OCI-LY1 (cell line): Measurements from ENCODE around the gene FCN3.

Source experiments
- H2AFZ ChIP-seq: fragments of 200-600 bp; sonication (generic), shearing (Covaris generic); 2 replicates; pipeline ENCODE4 v1.6.0; 2014; ENCODE audit warnings: antibody characterized with exemption, mild to moderate bottlenecking, low read length
- H3F3A ChIP-seq: fragments of 200-600 bp; sonication (generic), shearing (Covaris generic); 2 replicates; pipeline ENCODE4 v1.6.0; 2014; ENCODE audit warnings: mild to moderate bottlenecking, antibody characterized with exemption, low read length, moderate library complexity; ENCODE audit not compliant: insufficient read depth
- H3K27ac ChIP-seq: fragments of 200-600 bp; sonication (generic); 2 replicates; pipeline ENCODE4 v1.5.1; 2014; ENCODE audit warnings: low read length, mixed run types, mild to moderate bottlenecking, low read depth; ENCODE audit not compliant: poor library complexity, severe bottlenecking
- H3K27me3 ChIP-seq: fragments of 200-600 bp; sonication (generic); 2 replicates; pipeline ENCODE4 v1.6.0; 2014; ENCODE audit warnings: antibody characterized with exemption, mild to moderate bottlenecking, low read length, moderate library complexity; ENCODE audit not compliant: insufficient read depth
- H3K36me3 ChIP-seq: fragments of 200-600 bp; sonication (generic); 2 replicates; pipeline ENCODE4 v1.6.1; 2014; ENCODE audit warnings: mild to moderate bottlenecking, antibody characterized with exemption, low read length, moderate library complexity, mixed read lengths; ENCODE audit not compliant: insufficient read depth
- H3K4me1 ChIP-seq: fragments of 200-600 bp; sonication (generic); 2 replicates; pipeline ENCODE4 v1.5.1; 2014; ENCODE audit warnings: mild to moderate bottlenecking, low read length, moderate library complexity; ENCODE audit not compliant: insufficient read depth, severe bottlenecking
- H3K4me2 ChIP-seq: fragments of 200-600 bp; sonication (generic), shearing (Covaris generic); 2 replicates; pipeline ENCODE4 v1.6.1; 2014; ENCODE audit warnings: low read length
- H3K4me3 ChIP-seq: fragments of 200-600 bp; sonication (generic); 2 replicates; pipeline ENCODE4 v1.5.1; 2014; ENCODE audit warnings: low read length, low read depth, mild to moderate bottlenecking, mixed read lengths; ENCODE audit not compliant: poor library complexity, severe bottlenecking
- H3K79me2 ChIP-seq: fragments of 200-600 bp; shearing (Covaris generic); 2 replicates; pipeline ENCODE4 v1.6.1; 2016; ENCODE audit warnings: mixed run types, low read length, mixed read lengths; ENCODE audit not compliant: insufficient read depth
- H3K9ac ChIP-seq: fragments of 200-600 bp; sonication (generic), shearing (Covaris generic); 2 replicates; pipeline ENCODE4 v1.6.1; 2014; ENCODE audit warnings: mild to moderate bottlenecking, low read length, mixed read lengths
- H3K9me2 ChIP-seq: fragments of 200-600 bp; sonication (generic), shearing (Covaris generic); 2 replicates; pipeline ENCODE4 v1.6.1; 2014; ENCODE audit warnings: low read depth, mild to moderate bottlenecking, low read length, mixed read lengths
- H3K9me3 ChIP-seq: fragments of 200-600 bp; shearing (Covaris generic); 2 replicates; pipeline ENCODE4 v1.6.1; 2014; ENCODE audit warnings: low read length, mixed read lengths
- H4K20me1 ChIP-seq: fragments of 200-600 bp; sonication (generic), shearing (Covaris generic); 2 replicates; pipeline ENCODE4 v1.6.0; 2016; ENCODE audit warnings: mild to moderate bottlenecking, low read length; ENCODE audit not compliant: insufficient read depth
- EZH2 ChIP-seq: fragments of 200-600 bp; sonication (generic), shearing (Covaris generic); IDR thresholded peaks from 2 replicates; pipeline ENCODE4 v1.8.0; 2017; ENCODE audit warnings: borderline replicate concordance, mixed run types, mild to moderate bottlenecking, antibody characterized with exemption, low read length, moderate library complexity, mixed read lengths
- TF ChIP-seq, protein P1 (sequence below): fragments of 200-600 bp; sonication (generic), shearing (Covaris generic); IDR thresholded peaks from 2 replicates; pipeline ENCODE4 v1.5.1; 2017; ENCODE audit warnings: mild to moderate bottlenecking, antibody characterized with exemption, low read length, moderate library complexity, mixed read lengths

FCN3 gene

GRCh38 chr1:27413004-27413403 lies 38.4 kb upstream of the FCN3 start:
- no peaks in the 10 kb centered on the region for H3K27me3 ChIP-seq
- H3K9ac ChIP-seq, result no peak overlapping the region
- no peak overlapping the region for H2AFZ ChIP-seq
- H3K79me2 ChIP-seq, result no peaks in the 10 kb centered on the region
- H3K27ac ChIP-seq, result no peak overlapping the region
- H3K36me3 ChIP-seq, result peaks cover 96% of the 10 kb centered on the region
- H3K4me3 ChIP-seq, result no peak overlapping the region
- no peaks in the 10 kb centered on the region; the same call in 1 of the 2 replicates for H3F3A ChIP-seq
- H4K20me1 ChIP-seq, result no peaks in the 10 kb centered on the region
- no peaks in the 10 kb centered on the region for H3K9me2 ChIP-seq
- H3K9me3 ChIP-seq, result no peaks in the 10 kb centered on the region
- peaks cover 18% of the 10 kb centered on the region for H3K4me1 ChIP-seq
- TF ChIP-seq, protein P1, sequence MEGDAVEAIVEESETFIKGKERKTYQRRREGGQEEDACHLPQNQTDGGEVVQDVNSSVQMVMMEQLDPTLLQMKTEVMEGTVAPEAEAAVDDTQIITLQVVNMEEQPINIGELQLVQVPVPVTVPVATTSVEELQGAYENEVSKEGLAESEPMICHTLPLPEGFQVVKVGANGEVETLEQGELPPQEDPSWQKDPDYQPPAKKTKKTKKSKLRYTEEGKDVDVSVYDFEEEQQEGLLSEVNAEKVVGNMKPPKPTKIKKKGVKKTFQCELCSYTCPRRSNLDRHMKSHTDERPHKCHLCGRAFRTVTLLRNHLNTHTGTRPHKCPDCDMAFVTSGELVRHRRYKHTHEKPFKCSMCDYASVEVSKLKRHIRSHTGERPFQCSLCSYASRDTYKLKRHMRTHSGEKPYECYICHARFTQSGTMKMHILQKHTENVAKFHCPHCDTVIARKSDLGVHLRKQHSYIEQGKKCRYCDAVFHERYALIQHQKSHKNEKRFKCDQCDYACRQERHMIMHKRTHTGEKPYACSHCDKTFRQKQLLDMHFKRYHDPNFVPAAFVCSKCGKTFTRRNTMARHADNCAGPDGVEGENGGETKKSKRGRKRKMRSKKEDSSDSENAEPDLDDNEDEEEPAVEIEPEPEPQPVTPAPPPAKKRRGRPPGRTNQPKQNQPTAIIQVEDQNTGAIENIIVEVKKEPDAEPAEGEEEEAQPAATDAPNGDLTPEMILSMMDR, result no peak
- no peak overlapping the region for H3K4me2 ChIP-seq

GRCh38 chr1:27412502-27412901 lies 37.9 kb upstream of the FCN3 start:
- H3K4me2 ChIP-seq, result no peak overlapping the region
- no peak overlapping the region for H3K27ac ChIP-seq
- no peak overlapping the region for H3K9ac ChIP-seq
- H3K4me3 ChIP-seq, result no peak overlapping the region
- H2AFZ ChIP-seq, result no peak overlapping the region
- no peaks in the 10 kb centered on the region for H3K9me3 ChIP-seq
- H3K36me3 ChIP-seq, result peaks cover 96% of the 10 kb centered on the region
- no peaks in the 10 kb centered on the region; the same call in 1 of the 2 replicates for H3F3A ChIP-seq
- no peaks in the 10 kb centered on the region for H4K20me1 ChIP-seq
- no peaks in the 10 kb centered on the region for H3K9me2 ChIP-seq
- TF ChIP-seq, protein P1, result no peak
- no peak for TF ChIP-seq EZH2
- H3K79me2 ChIP-seq, result no peaks in the 10 kb centered on the region
- H3K4me1 ChIP-seq, result peaks cover 18% of the 10 kb centered on the region
- H3K27me3 ChIP-seq, result no peaks in the 10 kb centered on the region

- Histone ChIP-seq H3K9me2 (no peaks in the 10 kb centered on the region), H3K36me3 (peaks cover 92% of the 10 kb centered on the region), H3K27ac (no peak overlapping the region), H3K4me3 (no peak overlapping the region), H3K27me3 (no peaks in the 10 kb centered on the region), H3F3A (no peaks in the 10 kb centered on the region; the same call in 1 of the 2 replicates), H3K79me2 (no peaks in the 10 kb centered on the region), H3K9ac (no peak overlapping the region), H4K20me1 (no peaks in the 10 kb centered on the region), H3K4me2 (no peak overlapping the region), H3K9me3 (no peaks in the 10 kb centered on the region), H3K4me1 (peaks cover 27% of the 10 kb centered on the region), H2AFZ (no peak overlapping the region)
- no peak for TF ChIP-seq EZH2
- TF ChIP-seq, protein P1, result no peak
Observed at GRCh38 chr1:27410709-27411108, 36.1 kb upstream of the FCN3 start.
